ENCODE measurements around the gene PLEKHG1.

The PLEKHG1 gene

DNA sequence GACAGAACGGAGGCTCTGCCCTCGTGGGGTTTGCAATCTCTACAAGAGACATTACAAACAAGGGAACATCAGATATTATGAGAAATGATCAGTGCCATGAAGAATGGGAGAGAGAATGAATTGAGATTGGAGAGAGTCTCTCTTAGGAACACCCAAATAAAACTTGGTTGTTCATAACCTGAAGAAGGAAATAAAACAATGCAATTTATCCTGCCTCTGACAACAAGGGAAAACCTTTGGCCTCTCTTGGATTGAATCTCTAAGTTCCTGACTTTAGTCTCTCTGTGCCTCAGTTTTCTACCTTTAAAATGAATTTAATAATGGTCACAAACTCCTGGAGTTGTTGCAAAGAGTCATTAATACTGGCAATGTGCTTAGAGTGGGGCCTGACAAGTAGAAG is 21.1 kb downstream of the PLEKHG1 start (continued):
- TF ChIP-seq CREB5 (CRISPR knock-in tag; IDR thresholded peaks at IDR 0.05; ENCODE audit: low read depth) (no peak), ZFP3 (CRISPR knock-in tag; IDR thresholded peaks at IDR 0.05) (no peak), GLIS3 (CRISPR knock-in tag; IDR thresholded peaks at IDR 0.05) (no peak), PPARA (CRISPR knock-in tag; IDR thresholded peaks at IDR 0.05; ENCODE audit: borderline replicate concordance) (no peak), TOX (CRISPR knock-in tag; IDR thresholded peaks at IDR 0.05; ENCODE audit: borderline replicate concordance) (no peak), ARNTL (CRISPR knock-in tag; IDR thresholded peaks at IDR 0.05; ENCODE audit: borderline replicate concordance, low read depth) (no peak), CSRNP3 (CRISPR knock-in tag; IDR thresholded peaks at IDR 0.05) (no peak), RARB (CRISPR knock-in tag; IDR thresholded peaks at IDR 0.05) (no peak), CSDC2 (CRISPR knock-in tag; IDR thresholded peaks at IDR 0.05) (no peak), SNAI2 (CRISPR knock-in tag; IDR thresholded peaks at IDR 0.05) (no peak), ZNF8 (CRISPR knock-in tag; IDR thresholded peaks at IDR 0.05) (no peak)

DNA sequence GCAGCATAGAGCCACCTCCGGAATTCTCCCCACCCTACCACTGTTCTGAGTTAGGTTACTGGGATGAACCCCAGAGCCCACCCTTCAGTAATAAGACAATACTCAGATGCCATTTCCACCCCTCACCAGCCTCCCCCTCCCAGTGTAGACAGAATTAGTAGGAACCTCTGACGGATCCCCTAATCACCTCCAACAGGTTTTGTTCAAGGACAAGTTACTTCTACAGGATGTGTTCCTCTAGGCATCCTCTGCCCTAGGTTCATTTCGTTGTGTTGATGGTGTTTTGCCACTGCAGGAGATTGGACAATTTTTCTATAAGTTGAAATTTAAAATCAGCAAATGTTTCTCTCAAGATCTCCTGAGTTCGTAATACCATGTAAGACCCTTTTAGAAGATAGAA is 22.8 kb downstream of the PLEKHG1 start:
- ATAC-seq = no peak
- TF ChIP-seq ZNF8 (CRISPR knock-in tag; IDR thresholded peaks at IDR 0.05) (no peak), ZC3H10 (CRISPR knock-in tag; IDR thresholded peaks at IDR 0.05) (no peak), OSR1 (CRISPR knock-in tag; IDR thresholded peaks at IDR 0.05) (no peak), PPARA (CRISPR knock-in tag; IDR thresholded peaks at IDR 0.05; ENCODE audit: borderline replicate concordance) (no peak), ESRRG (CRISPR knock-in tag; IDR thresholded peaks at IDR 0.05) (no peak), SNAI2 (CRISPR knock-in tag; IDR thresholded peaks at IDR 0.05) (no peak), ZFP30 (CRISPR knock-in tag; IDR thresholded peaks at IDR 0.05) (no peak), TCF4 (CRISPR knock-in tag; IDR thresholded peaks at IDR 0.05; ENCODE audit: borderline replicate concordance) (no peak), RARB (CRISPR knock-in tag; IDR thresholded peaks at IDR 0.05) (no peak), ARNTL (CRISPR knock-in tag; IDR thresholded peaks at IDR 0.05; ENCODE audit: borderline replicate concordance, low read depth) (no peak), BACH2 (CRISPR knock-in tag; IDR thresholded peaks at IDR 0.05; ENCODE audit: borderline replicate concordance) (no peak)
- TF ChIP-seq, protein P1, sequence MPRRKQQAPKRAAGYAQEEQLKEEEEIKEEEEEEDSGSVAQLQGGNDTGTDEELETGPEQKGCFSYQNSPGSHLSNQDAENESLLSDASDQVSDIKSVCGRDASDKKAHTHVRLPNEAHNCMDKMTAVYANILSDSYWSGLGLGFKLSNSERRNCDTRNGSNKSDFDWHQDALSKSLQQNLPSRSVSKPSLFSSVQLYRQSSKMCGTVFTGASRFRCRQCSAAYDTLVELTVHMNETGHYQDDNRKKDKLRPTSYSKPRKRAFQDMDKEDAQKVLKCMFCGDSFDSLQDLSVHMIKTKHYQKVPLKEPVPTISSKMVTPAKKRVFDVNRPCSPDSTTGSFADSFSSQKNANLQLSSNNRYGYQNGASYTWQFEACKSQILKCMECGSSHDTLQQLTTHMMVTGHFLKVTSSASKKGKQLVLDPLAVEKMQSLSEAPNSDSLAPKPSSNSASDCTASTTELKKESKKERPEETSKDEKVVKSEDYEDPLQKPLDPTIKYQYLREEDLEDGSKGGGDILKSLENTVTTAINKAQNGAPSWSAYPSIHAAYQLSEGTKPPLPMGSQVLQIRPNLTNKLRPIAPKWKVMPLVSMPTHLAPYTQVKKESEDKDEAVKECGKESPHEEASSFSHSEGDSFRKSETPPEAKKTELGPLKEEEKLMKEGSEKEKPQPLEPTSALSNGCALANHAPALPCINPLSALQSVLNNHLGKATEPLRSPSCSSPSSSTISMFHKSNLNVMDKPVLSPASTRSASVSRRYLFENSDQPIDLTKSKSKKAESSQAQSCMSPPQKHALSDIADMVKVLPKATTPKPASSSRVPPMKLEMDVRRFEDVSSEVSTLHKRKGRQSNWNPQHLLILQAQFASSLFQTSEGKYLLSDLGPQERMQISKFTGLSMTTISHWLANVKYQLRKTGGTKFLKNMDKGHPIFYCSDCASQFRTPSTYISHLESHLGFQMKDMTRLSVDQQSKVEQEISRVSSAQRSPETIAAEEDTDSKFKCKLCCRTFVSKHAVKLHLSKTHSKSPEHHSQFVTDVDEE (CRISPR knock-in tag; IDR thresholded peaks at IDR 0.05) = no peak
- TF ChIP-seq, protein P2, sequence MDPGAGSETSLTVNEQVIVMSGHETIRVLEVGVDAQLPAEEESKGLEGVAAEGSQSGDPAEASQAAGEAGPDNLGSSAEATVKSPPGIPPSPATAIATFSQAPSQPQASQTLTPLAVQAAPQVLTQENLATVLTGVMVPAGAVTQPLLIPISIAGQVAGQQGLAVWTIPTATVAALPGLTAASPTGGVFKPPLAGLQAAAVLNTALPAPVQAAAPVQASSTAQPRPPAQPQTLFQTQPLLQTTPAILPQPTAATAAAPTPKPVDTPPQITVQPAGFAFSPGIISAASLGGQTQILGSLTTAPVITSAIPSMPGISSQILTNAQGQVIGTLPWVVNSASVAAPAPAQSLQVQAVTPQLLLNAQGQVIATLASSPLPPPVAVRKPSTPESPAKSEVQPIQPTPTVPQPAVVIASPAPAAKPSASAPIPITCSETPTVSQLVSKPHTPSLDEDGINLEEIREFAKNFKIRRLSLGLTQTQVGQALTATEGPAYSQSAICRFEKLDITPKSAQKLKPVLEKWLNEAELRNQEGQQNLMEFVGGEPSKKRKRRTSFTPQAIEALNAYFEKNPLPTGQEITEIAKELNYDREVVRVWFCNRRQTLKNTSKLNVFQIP (CRISPR knock-in tag; IDR thresholded peaks at IDR 0.05; ENCODE audit: borderline replicate concordance, low read depth) = no peak

- no peak for TF ChIP-seq PPARA (CRISPR knock-in tag; IDR thresholded peaks at IDR 0.05; ENCODE audit: borderline replicate concordance)
- no peak for TF ChIP-seq SNAI2 (CRISPR knock-in tag; IDR thresholded peaks at IDR 0.05)
- TF ChIP-seq ARNTL (CRISPR knock-in tag; IDR thresholded peaks at IDR 0.05; ENCODE audit: borderline replicate concordance, low read depth) = no peak
- no peak for TF ChIP-seq ISL1 (CRISPR knock-in tag; IDR thresholded peaks at IDR 0.05)
- no peak for TF ChIP-seq ZNF70 (CRISPR knock-in tag; IDR thresholded peaks at IDR 0.05)
- TF ChIP-seq TCF4 (CRISPR knock-in tag; IDR thresholded peaks at IDR 0.05; ENCODE audit: borderline replicate concordance) = no peak
- no peak for TF ChIP-seq ZC3H10 (CRISPR knock-in tag; IDR thresholded peaks at IDR 0.05)
- no peak for TF ChIP-seq ESRRG (CRISPR knock-in tag; IDR thresholded peaks at IDR 0.05)
- TF ChIP-seq, protein P3, sequence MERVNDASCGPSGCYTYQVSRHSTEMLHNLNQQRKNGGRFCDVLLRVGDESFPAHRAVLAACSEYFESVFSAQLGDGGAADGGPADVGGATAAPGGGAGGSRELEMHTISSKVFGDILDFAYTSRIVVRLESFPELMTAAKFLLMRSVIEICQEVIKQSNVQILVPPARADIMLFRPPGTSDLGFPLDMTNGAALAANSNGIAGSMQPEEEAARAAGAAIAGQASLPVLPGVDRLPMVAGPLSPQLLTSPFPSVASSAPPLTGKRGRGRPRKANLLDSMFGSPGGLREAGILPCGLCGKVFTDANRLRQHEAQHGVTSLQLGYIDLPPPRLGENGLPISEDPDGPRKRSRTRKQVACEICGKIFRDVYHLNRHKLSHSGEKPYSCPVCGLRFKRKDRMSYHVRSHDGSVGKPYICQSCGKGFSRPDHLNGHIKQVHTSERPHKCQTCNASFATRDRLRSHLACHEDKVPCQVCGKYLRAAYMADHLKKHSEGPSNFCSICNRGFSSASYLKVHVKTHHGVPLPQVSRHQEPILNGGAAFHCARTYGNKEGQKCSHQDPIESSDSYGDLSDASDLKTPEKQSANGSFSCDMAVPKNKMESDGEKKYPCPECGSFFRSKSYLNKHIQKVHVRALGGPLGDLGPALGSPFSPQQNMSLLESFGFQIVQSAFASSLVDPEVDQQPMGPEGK (CRISPR knock-in tag; IDR thresholded peaks at IDR 0.05; ENCODE audit: borderline replicate concordance) = no peak
- no peak for TF ChIP-seq ZNF565 (CRISPR knock-in tag; conservative IDR thresholded peaks at IDR 0.05; ENCODE audit: low read depth)
- TF ChIP-seq BACH2 (CRISPR knock-in tag; IDR thresholded peaks at IDR 0.05; ENCODE audit: borderline replicate concordance) = no peak
- no peak for TF ChIP-seq CSRNP3 (CRISPR knock-in tag; IDR thresholded peaks at IDR 0.05)
- ATAC-seq = no peak
These were observed 23.5 kb downstream of the PLEKHG1 start for GRCh38 chr6:150622941-150623874.
